Measurements from ENCODE around the gene IL34. TPM values are rescaled to one million over a fixed set of nuclear protein-coding genes. Genes with fewer than 3 reads are reported as not detected.
"Not testable (repeated sequence)": the region's sequence is repeated elsewhere in the genome, so short reads cannot be mapped to it uniquely, and the experiment has no call there.

IL34 gene
- total and polyA plus RNA-seq, 2 experiments from 2014 or later: not detected

GRCh38 chr16:70630960-70631745 is 15.2 kb upstream of the IL34 start:
- WGBS, 2 experiments (ENCODE audit: low coverage in 1 of 2, low lambda C conversion rate in 2 of 2, missing lambda C conversion rate in 2 of 2): 49 to 50% methylated on average over 3 of the region's 3 CpGs

GRCh38 chr16:70632273-70632672 is 14.1 kb upstream of the IL34 start:
- Histone ChIP-seq H3K27ac (no peak overlapping the region), H3F3A (ENCODE audit: insufficient read depth) (peaks cover 11% of the 10 kb centered on the region), H3K36me3 (ENCODE audit: low read depth) (no peaks in the 10 kb centered on the region), H3K27me3 (replicated peaks; ENCODE audit: insufficient read depth) (no peaks in the 10 kb centered on the region), H3K9me2 (ENCODE audit: insufficient read depth) (no peaks in the 10 kb centered on the region), H3K9ac (no peak overlapping the region), H4K20me1 (ENCODE audit: insufficient read depth) (no peaks in the 10 kb centered on the region), H3K4me1 (ENCODE audit: insufficient read depth) (peaks cover 10% of the 10 kb centered on the region), H3K79me2 (ENCODE audit: insufficient read depth) (no peaks in the 10 kb centered on the region), H2AFZ (no peak overlapping the region), H3K4me3 (no peak overlapping the region), H3K9me3 (ENCODE audit: low read depth) (no peaks in the 10 kb centered on the region), H3K4me2 (ENCODE audit: unreplicated experiment) (no peak overlapping the region)
- in situ Hi-C loops (cut with MboI): no loop called here
- TF ChIP-seq EZH2 (IDR thresholded peaks at IDR 0.05; ENCODE audit: insufficient read depth, poor library complexity, severe bottlenecking) (no peak), EZH2phosphoT487 (IDR thresholded peaks at IDR 0.05; ENCODE audit: insufficient read depth, low read depth) (no peak)
- 88 to 91% methylated on average over 5 of the region's 5 CpGs for WGBS, 2 experiments (ENCODE audit: low coverage in 1 of 2, low lambda C conversion rate in 2 of 2, missing lambda C conversion rate in 2 of 2)
- DNase-seq: no peak

More at GRCh38 chr16:70630960-70631745, 15.2 kb upstream of the IL34 start:
- H3K79me2 ChIP-seq (ENCODE audit: insufficient read depth): no peaks in the 10 kb centered on the region
- peaks cover 10% of the 10 kb centered on the region for H3K4me1 ChIP-seq (ENCODE audit: insufficient read depth)
- no peaks in the 10 kb centered on the region for H3K9me3 ChIP-seq (ENCODE audit: low read depth)
- no peaks in the 10 kb centered on the region for H3K36me3 ChIP-seq (ENCODE audit: low read depth)
- H3F3A ChIP-seq (ENCODE audit: insufficient read depth): peaks cover 11% of the 10 kb centered on the region
- in situ Hi-C loops (cut with MboI): no loop called here
- TF ChIP-seq EZH2phosphoT487 (IDR thresholded peaks at IDR 0.05; ENCODE audit: insufficient read depth, low read depth) (no peak), EZH2 (IDR thresholded peaks at IDR 0.05; ENCODE audit: insufficient read depth, poor library complexity, severe bottlenecking) (no peak)
- H3K9me2 ChIP-seq (ENCODE audit: insufficient read depth): no peaks in the 10 kb centered on the region
- no peak overlapping the region for H3K4me2 ChIP-seq (ENCODE audit: unreplicated experiment)
- H4K20me1 ChIP-seq (ENCODE audit: insufficient read depth): no peaks in the 10 kb centered on the region
- no peak for DNase-seq
- H3K9ac ChIP-seq: no peak overlapping the region
- H2AFZ ChIP-seq: no peak overlapping the region
- H3K27me3 ChIP-seq (replicated peaks; ENCODE audit: insufficient read depth): no peaks in the 10 kb centered on the region
- H3K27ac ChIP-seq: no peak overlapping the region
- H3K4me3 ChIP-seq: no peak overlapping the region

- DNase-seq; H3K27ac ChIP-seq; H3K36me3 ChIP-seq (ENCODE audit: low read depth); H3K27me3 ChIP-seq (replicated peaks; ENCODE audit: insufficient read depth); H3K9ac ChIP-seq; H3K79me2 ChIP-seq (ENCODE audit: insufficient read depth); H3K4me1 ChIP-seq (ENCODE audit: insufficient read depth); H3K9me3 ChIP-seq (ENCODE audit: low read depth); H2AFZ ChIP-seq; in situ Hi-C loops (cut with MboI); H3K4me3 ChIP-seq; H4K20me1 ChIP-seq (ENCODE audit: insufficient read depth); H3K4me2 ChIP-seq (ENCODE audit: unreplicated experiment); H3K9me2 ChIP-seq (ENCODE audit: insufficient read depth): not testable (repeated sequence)
- peaks cover 11% of the 10 kb centered on the region for H3F3A ChIP-seq (ENCODE audit: insufficient read depth)
- 87 to 99% methylated on average over 9 to 10 of the region's 10 CpGs for WGBS, 2 experiments (ENCODE audit: low coverage in 1 of 2, low lambda C conversion rate in 2 of 2, missing lambda C conversion rate in 2 of 2)
Observed at GRCh38 chr16:70633617-70634016, 12.7 kb upstream of the IL34 start.

GRCh38 chr16:70634861-70635260 is 11.5 kb upstream of the IL34 start:
- Histone ChIP-seq H2AFZ (0 out of 2 replicates have a peak overlapping the region, but pooled peaks have one; percentile 5), H3K9me2 (ENCODE audit: insufficient read depth) (no peaks in the 10 kb centered on the region), H3K79me2 (ENCODE audit: insufficient read depth) (no peaks in the 10 kb centered on the region), H3K27me3 (replicated peaks; ENCODE audit: insufficient read depth) (no peaks in the 10 kb centered on the region), H3K4me2 (ENCODE audit: unreplicated experiment) (peak overlapping the region; percentile 84), H3K27ac (peak overlapping the region; percentile 84), H3K4me3 (0 out of 2 replicates have a peak overlapping the region, but pooled peaks have one; percentile 49), H3K9me3 (ENCODE audit: low read depth) (no peaks in the 10 kb centered on the region), H3F3A (ENCODE audit: insufficient read depth) (peaks cover 11% of the 10 kb centered on the region), H3K4me1 (ENCODE audit: insufficient read depth) (peaks cover 10% of the 10 kb centered on the region), H3K9ac (peak overlapping the region; percentile 54; the same call in 1 of the 2 replicates), H3K36me3 (ENCODE audit: low read depth) (no peaks in the 10 kb centered on the region), H4K20me1 (ENCODE audit: insufficient read depth) (no peaks in the 10 kb centered on the region)
- peak; percentile 51 for DNase-seq
- WGBS, 2 experiments (ENCODE audit: low coverage in 1 of 2, low lambda C conversion rate in 2 of 2, missing lambda C conversion rate in 2 of 2): 38 to 46% methylated on average over 4 of the region's 4 CpGs
- in situ Hi-C loops (cut with MboI): no loop called here
- TF ChIP-seq EZH2 (IDR thresholded peaks at IDR 0.05; ENCODE audit: insufficient read depth, poor library complexity, severe bottlenecking) (no peak), EZH2phosphoT487 (IDR thresholded peaks at IDR 0.05; ENCODE audit: insufficient read depth, low read depth) (no peak)
